HG03097 (cell line): ENCODE measurements around the gene RGL3.
A peak's percentile ranks its signal among the peaks of the same experiment; 100 is the strongest.
"Not testable (repeated sequence)": the region's sequence is repeated elsewhere in the genome, so short reads cannot be mapped to it uniquely, and the experiment has no call there.

Experiments used
- ATAC-seq: cut with Tn5 transposase; IDR thresholded peaks from one replicate; pipeline ENCODE4 v1.9.1; 2021; ENCODE audit not compliant: unreplicated experiment, low FRiP score

RGL3 gene

GRCh38 chr19:11450570-11451326, 31.6 kb upstream of the RGL3 start:
- no peak for ATAC-seq

GRCh38 chr19:11448923-11449554, 29.9 kb upstream of the RGL3 start:
- ATAC-seq, result no peak

DNA sequence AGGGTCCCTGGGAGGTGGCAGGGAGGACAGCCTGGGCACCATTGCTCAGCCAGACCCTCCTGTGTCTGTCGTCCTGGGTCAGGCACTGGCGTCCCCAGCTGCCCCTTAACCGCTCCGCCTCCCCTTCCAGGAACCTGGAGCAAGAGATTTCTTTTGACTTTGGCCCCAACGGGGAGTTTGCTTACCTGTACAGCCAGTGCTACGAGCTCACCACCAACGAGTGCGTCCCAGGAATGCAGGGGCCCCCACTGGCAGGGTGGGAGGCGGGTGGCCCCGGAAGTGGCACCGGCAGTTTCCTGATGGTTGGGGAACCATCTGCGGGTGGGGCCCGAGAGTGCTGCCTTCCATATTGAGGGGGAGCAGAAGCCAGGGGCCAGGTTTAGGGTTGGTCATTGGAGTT, 29.3 kb upstream of the RGL3 start:
- no peak for ATAC-seq

DNA sequence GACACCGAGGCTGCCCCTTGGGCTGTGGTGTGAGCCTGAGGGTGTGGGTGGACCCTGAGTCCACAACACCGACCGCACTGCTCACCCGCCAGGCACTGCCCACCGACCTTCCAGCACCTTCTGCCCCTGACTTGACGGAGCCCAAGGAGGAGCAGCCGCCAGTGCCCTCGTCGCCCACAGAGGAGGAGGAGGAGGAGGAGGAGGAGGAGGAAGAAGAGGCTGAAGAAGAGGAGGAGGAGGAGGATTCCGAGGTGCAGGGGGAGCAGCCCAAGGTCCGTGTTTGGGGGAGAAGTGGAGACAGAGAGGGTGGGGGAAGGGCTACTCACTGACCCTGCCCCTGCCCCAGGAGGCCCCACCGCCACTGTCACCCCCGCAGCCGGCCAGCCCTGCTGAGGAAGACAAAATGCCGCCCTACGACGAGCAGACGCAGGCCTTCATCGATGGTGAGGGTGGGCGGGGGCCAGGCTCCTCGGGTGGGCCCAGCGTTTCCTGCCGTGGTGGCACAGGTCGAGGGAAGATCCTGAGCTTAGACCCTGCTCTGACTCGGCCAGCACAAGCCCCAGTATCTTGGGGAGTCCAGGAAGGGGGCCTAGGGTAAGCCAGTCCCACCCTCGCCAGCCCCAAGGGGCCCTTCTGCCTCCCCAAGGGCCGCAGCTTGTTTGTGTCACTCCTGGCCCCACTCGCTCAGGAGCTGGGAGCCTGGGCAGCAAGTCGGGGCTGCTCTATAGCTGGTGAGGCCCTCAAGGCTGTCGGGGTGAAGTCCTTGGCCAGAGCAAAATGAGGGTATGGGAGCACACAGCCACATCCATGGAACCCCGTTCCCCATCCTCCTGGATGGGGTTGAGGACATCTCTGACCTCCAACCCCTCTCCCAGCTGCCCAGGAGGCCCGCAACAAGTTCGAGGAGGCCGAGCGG, 28.5 kb upstream of the RGL3 start:
- no peak for ATAC-seq

DNA sequence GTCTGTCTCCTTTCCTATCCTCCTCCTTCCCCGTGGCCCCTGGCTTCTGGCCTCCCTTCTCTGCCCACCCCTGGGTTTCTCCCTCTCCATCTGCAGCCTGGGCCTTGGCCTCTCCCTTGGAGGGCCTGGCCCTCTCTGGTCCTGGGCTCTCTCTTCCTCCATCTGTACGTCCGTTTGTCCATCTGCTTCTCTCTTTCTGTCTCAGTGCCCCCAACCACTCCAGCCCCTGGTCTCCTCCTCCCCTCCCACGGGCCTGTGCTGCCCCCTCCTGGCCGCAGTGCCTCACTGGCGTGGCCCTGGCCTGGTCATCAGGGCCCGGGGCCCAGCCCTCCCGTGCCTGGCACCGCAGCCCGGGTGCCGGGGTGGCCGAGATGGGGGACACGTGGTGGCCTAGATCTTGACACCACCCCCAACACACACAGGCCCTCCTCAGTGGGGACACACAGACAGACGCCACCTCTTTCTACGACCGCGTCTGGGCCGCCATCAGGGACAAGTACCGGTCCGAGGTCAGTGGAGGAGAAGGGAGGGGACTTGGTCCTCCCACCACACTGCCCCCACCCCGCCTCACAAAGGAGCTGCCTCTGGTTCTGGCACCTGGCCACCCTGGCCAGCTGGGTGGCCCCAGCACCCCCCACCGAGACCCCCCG, 27.7 kb upstream of the RGL3 start:
- no peak for ATAC-seq

- no peak for ATAC-seq
Observed at GRCh38 chr19:11446271-11446651, 27.1 kb upstream of the RGL3 start.

GRCh38 chr19:11445141-11445540, 26.0 kb upstream of the RGL3 start:
- no peak for ATAC-seq

GRCh38 chr19:11444059-11444458, 24.9 kb upstream of the RGL3 start:
- ATAC-seq, result no peak

DNA sequence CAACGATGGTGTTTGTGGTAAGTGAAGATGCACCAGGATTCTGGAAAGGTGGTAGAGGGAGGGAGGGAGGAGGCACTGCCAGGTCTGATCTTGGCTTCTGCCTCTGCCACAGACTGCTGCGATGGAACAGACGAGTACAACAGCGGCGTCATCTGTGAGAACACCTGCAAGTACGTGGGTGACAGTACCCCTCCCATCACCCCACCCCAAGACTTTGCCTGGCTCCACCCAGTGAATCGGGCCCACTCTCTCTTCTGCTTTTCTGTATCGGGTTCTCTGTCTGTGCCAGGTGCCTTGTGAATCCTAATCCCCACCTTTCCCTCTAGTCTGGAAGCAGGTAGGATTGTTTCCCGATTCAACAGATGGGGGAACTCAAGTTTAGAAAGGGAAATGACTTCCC, 18.8 kb upstream of the RGL3 start:
- ATAC-seq, result no peak

GRCh38 chr19:11435833-11436313, 16.8 kb upstream of the RGL3 start:
- no peak for ATAC-seq

DNA sequence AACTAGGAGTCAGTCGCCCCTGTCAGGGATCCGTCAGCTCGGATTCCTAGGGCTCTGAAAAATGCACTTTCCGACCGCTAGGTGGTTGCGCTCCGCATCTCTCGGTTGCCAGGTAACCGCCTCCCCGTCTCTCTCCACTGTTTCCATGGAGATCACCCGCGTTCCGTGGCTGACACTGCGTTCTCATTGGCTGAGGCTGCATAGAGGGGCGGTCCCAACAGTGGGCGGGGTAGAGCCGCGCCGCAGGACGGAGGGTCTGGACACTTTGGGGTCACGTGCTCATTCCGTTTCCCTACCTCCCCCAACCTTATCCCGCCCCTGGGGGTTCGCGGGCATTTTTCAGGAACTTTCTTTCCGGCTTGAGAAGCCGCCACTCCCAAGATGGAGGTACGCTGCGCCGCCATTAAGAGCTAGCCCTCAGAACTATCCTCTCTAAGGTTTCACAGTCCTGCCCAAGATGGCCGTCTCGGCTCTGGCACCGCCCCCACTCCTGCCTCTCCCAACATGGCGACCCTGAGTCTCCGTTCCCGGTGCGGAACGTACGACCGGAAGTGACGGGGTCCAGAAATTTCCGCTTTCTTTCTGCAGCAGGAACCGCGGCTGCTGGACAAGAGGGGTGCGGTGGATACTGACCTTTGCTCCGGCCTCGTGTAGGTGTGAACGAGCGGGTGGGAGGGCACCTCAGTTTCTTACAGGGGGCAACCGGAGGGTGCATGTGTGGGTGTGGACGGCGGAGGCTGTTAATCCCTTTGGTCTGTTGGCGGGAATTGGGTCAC, 16.1 kb upstream of the RGL3 start, which contains the start of the genes ODAD3 and PRKCSH:
Gene ODAD3, minus strand, starts transcription at position 65 of the 776 bp plus-strand sequence. CDS start 105 bp downstream, outside the sequence.
Gene PRKCSH, plus strand, starts transcription at position 579 of the 776 bp plus-strand sequence. CDS start 483 bp downstream, outside the sequence.
- ATAC-seq, result peak; percentile 93

DNA sequence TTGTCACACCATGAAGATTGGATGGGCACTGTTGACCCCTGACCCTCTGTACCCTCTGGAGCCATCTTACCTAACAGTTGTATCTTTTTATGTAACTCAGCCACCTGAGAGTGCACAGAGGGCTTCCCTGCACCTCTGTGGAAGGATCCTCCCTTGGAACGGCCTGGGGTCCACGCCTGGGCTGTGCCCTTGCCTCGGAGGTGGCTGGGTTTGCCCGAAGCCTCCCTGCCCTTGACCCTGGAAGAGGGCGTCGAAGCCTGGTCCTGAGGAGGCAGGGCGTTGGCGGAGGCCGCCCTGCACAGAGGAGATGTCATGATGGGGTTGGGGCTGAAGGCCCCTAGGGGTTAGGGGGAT, 15.6 kb upstream of the RGL3 start:
- ATAC-seq, result peak; percentile 14

- not testable (repeated sequence) for ATAC-seq
Observed at GRCh38 chr19:11433526-11433925, 14.4 kb upstream of the RGL3 start.

DNA sequence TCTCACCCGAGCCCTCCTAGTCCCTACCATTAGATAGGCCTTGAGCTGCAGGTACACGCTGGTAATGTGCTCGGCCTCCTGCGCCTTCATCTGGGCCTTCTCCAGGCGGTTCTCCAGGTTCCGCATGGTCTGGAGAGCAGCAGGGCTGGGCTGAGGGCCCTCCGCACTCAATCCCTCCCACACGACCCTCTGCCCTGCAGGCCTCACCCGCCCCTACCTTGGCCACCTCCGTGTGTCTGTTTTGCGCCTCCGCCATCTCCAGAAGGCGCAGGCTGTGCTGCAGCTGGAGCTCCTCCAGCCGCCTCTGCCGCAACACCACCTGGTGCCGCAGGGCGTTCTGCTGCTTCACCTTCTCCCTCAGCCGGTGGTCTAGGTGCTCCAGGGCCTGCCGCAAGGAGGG, 7.5 kb upstream of the RGL3 start:
- ATAC-seq, result no peak

- ATAC-seq, result no peak
Observed at GRCh38 chr19:11425719-11426457, 6.8 kb upstream of the RGL3 start.

DNA sequence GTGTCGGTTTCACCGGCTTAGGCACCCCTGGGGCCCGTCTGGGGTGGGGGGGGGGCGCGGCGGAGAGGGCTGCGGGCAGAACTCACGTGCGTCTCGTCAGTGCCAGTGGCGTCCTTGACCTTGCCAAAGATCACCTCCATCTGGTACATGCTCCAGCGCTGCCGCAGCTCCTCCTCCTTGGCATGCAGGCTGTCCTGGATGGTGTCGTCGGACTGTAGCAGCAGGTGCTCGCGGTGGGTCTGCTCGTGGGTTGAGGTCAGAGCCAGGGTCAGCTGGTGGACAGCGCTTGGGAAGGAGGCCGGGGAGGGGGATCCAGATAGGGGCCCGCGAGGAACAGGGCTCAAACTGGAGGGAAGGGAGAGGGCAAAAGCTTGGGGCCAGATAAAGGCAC, 4.7 kb upstream of the RGL3 start:
- no peak for ATAC-seq

GRCh38 chr19:11423164-11423790, 4.2 kb upstream of the RGL3 start:
- ATAC-seq, result no peak

GRCh38 chr19:11422163-11423065, 3.3 kb upstream of the RGL3 start:
- ATAC-seq, result peak; percentile 81
